PFSK-1 (cell line): Measurements from ENCODE around the gene CLASP1.

Source experiments
- FOXP2 ChIP-seq: optimal IDR thresholded peaks from 2 replicates; pipeline ENCODE3; 2011; ENCODE audit warnings: borderline replicate concordance, control low read depth, inconsistent platforms; ENCODE audit not compliant: insufficient read depth; ENCODE audit errors: extremely low read length, extremely low read depth
- POLR2AphosphoS5 ChIP-seq: IDR thresholded peaks from 2 replicates; pipeline ENCODE4 v1.6.1; 2012; ENCODE audit warnings: low read depth, mild to moderate bottlenecking, control low read depth, low read length, moderate library complexity
- SIN3A ChIP-seq: IDR thresholded peaks from 2 replicates; pipeline ENCODE4 v1.6.1; 2012; ENCODE audit warnings: mild to moderate bottlenecking, low read length, moderate library complexity, borderline replicate concordance; ENCODE audit not compliant: insufficient read depth
- TAF1 ChIP-seq: IDR thresholded peaks from 2 replicates; pipeline ENCODE4 v1.6.1; 2012; ENCODE audit warnings: low read length, control low read depth, borderline replicate concordance; ENCODE audit not compliant: insufficient read depth
- TF ChIP-seq, protein P1 (sequence below), 2 experiments: IDR thresholded peaks; 2 replicates each; pipeline versions ENCODE4 v1.6.1 to v1.8.0; 2011 to 2012; ENCODE audit warnings: low read depth in 2 of 2, low read length in 2 of 2, control low read depth in 1 of 2, inconsistent platforms in 1 of 2, mild to moderate bottlenecking in 1 of 2, moderate library complexity in 1 of 2; ENCODE audit not compliant: insufficient read depth in 1 of 2

Gene CLASP1

GRCh38 chr2:121666042-121666441 is 16.8 kb upstream of the CLASP1 start:
- TF ChIP-seq, protein P1, sequence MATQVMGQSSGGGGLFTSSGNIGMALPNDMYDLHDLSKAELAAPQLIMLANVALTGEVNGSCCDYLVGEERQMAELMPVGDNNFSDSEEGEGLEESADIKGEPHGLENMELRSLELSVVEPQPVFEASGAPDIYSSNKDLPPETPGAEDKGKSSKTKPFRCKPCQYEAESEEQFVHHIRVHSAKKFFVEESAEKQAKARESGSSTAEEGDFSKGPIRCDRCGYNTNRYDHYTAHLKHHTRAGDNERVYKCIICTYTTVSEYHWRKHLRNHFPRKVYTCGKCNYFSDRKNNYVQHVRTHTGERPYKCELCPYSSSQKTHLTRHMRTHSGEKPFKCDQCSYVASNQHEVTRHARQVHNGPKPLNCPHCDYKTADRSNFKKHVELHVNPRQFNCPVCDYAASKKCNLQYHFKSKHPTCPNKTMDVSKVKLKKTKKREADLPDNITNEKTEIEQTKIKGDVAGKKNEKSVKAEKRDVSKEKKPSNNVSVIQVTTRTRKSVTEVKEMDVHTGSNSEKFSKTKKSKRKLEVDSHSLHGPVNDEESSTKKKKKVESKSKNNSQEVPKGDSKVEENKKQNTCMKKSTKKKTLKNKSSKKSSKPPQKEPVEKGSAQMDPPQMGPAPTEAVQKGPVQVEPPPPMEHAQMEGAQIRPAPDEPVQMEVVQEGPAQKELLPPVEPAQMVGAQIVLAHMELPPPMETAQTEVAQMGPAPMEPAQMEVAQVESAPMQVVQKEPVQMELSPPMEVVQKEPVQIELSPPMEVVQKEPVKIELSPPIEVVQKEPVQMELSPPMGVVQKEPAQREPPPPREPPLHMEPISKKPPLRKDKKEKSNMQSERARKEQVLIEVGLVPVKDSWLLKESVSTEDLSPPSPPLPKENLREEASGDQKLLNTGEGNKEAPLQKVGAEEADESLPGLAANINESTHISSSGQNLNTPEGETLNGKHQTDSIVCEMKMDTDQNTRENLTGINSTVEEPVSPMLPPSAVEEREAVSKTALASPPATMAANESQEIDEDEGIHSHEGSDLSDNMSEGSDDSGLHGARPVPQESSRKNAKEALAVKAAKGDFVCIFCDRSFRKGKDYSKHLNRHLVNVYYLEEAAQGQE (IDR thresholded peaks at IDR 0.05; ENCODE audit: insufficient read depth in 1 of 2, low read depth in 2 of 2, low read length in 2 of 2) = no peak
- TF ChIP-seq POLR2AphosphoS5 (no peak), TAF1 (no peak), FOXP2 (no peak), SIN3A (no peak)

- TF ChIP-seq SIN3A (no peak), FOXP2 (no peak), POLR2AphosphoS5 (no peak), TAF1 (no peak)
- TF ChIP-seq, protein P1 (IDR thresholded peaks at IDR 0.05; ENCODE audit: insufficient read depth in 1 of 2, low read depth in 2 of 2, low read length in 2 of 2) = no peak
Observed at GRCh38 chr2:121665504-121665903, 16.2 kb upstream of the CLASP1 start.

GRCh38 chr2:121664713-121665112 is 15.5 kb upstream of the CLASP1 start:
- no peak for TF ChIP-seq SIN3A
- no peak for TF ChIP-seq FOXP2
- no peak for TF ChIP-seq POLR2AphosphoS5
- TF ChIP-seq, protein P1 (IDR thresholded peaks at IDR 0.05; ENCODE audit: insufficient read depth in 1 of 2, low read depth in 2 of 2, low read length in 2 of 2) = no peak

DNA sequence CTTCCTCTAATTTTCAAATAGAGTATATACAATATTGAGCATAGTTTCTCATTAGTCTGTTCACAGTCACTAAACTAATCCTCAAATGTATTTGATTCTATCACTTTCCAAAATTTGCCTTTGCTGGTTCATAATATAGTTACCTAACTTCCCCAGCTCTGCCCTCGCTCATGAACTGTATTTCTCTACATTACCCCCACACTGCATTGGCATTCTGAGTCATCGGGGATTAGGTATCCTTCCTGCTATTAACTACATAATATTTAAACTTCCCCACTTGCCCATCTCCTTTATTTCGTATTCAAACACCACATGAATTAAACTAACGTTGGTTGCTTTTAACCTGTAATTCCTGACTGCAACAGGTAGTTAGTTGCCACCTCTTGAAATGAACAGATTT is 14.8 kb upstream of the CLASP1 start:
- no peak for TF ChIP-seq TAF1
- TF ChIP-seq FOXP2 = no peak
- TF ChIP-seq, protein P1 (IDR thresholded peaks at IDR 0.05; ENCODE audit: insufficient read depth in 1 of 2, low read depth in 2 of 2, low read length in 2 of 2) = no peak
- no peak for TF ChIP-seq POLR2AphosphoS5
- no peak for TF ChIP-seq SIN3A

GRCh38 chr2:121663434-121663833 is 14.2 kb upstream of the CLASP1 start:
- TF ChIP-seq FOXP2 = no peak
- TF ChIP-seq TAF1 = no peak
- no peak for TF ChIP-seq SIN3A
- TF ChIP-seq POLR2AphosphoS5 = no peak
- TF ChIP-seq, protein P1 (IDR thresholded peaks at IDR 0.05; ENCODE audit: insufficient read depth in 1 of 2, low read depth in 2 of 2, low read length in 2 of 2) = no peak
